Gastroesophageal sphincter (tissue), 4 donors: ENCODE results near the gene FITM2. TPM values are rescaled to one million over a fixed set of nuclear protein-coding genes. Genes with fewer than 3 reads are reported as not detected.
"Not testable (repeated sequence)": the region's sequence is repeated elsewhere in the genome, so short reads cannot be mapped to it uniquely, and the experiment has no call there.

Experiments used
- ATAC-seq: fragments of 150-250 bp; one replicate; pipeline ENCODE4 v1.9.1; 2016; ENCODE audit warnings: mild to moderate bottlenecking, moderate library complexity
- H3K27ac ChIP-seq, 4 donors: fragments of 200-600 bp; sonication (generic) in 3 of 4; 1 replicate in 3 of 4; 2 replicates in 1 of 4; pipeline ENCODE4 v1.5.1; 2016 to 2019
- H3K27me3 ChIP-seq: fragments of 200-600 bp; sonication (generic); one replicate; pipeline ENCODE4 v1.5.1; 2019
- H3K36me3 ChIP-seq, 2 donors: fragments of 200-600 bp; sonication (generic); one replicate each; pipeline ENCODE4 v1.5.1; 2019; ENCODE audit warnings: control low read depth in 1 of 2
- H3K4me1 ChIP-seq, 3 donors: fragments of 200-600 bp; sonication (generic); 1 replicate in 2 of 3; 2 replicates in 1 of 3; pipeline ENCODE4 v1.5.1; 2016 to 2019; ENCODE audit warnings: control low read depth in 2 of 3
- H3K4me3 ChIP-seq, 2 donors: fragments of 200-600 bp; sonication (generic); one replicate each; pipeline ENCODE4 v1.5.1; 2019; ENCODE audit warnings: mild to moderate bottlenecking in 1 of 2, moderate library complexity in 1 of 2
- H3K9me3 ChIP-seq, 3 donors: fragments of 200-600 bp; sonication (generic); one replicate each; pipeline ENCODE4 v1.5.1; 2017 to 2019; ENCODE audit warnings: control low read depth in 2 of 3
- CTCF ChIP-seq, 4 experiments: fragments of 200-600 bp in 2 of 4; fragments of 450-650 bp in 2 of 4; sonication (generic) in 1 of 4; IDR thresholded peaks; one replicate each; pipeline ENCODE4 v1.5.1; 2017 to 2019; ENCODE audit warnings: antibody characterized with exemption in 4 of 4, mild to moderate bottlenecking in 2 of 4, moderate library complexity in 2 of 4
- EP300 ChIP-seq: sonication (generic); formaldehyde crosslinking; IDR thresholded peaks from one replicate; pipeline ENCODE4 v1.6.1; 2017; ENCODE audit warnings: antibody characterized with exemption, mild to moderate bottlenecking
- POLR2A ChIP-seq, 2 donors: fragments of 450-650 bp; IDR thresholded peaks; one replicate each; pipeline ENCODE4 v1.6.1; 2017; ENCODE audit warnings: antibody characterized with exemption in 2 of 2, mild to moderate bottlenecking in 2 of 2, moderate library complexity in 1 of 2
- POLR2AphosphoS5 ChIP-seq: sonication (generic); formaldehyde crosslinking; IDR thresholded peaks from one replicate; pipeline ENCODE4 v1.6.1; 2017; ENCODE audit warnings: antibody characterized with exemption
- WGBS, 2 donors: methylation state at CpG; one replicate each; pipeline ENCODE4 v1.1.5; 2018; ENCODE audit warnings: low coverage in 1 of 2; 5-methylcytosine and 5-hydroxymethylcytosine counted together
- total RNA-seq, 4 donors: library from RNA; depleted of rRNA; stranded (reverse); fragments of >200 nt; gene quantifications; one replicate each; pipeline ENCODE4 v1.1.0, GENCODE V29; 2016

The FITM2 gene
- total RNA-seq, 4 donors from 2014 or later: 8.0 to 12.1 (median 9.6) TPM

DNA sequence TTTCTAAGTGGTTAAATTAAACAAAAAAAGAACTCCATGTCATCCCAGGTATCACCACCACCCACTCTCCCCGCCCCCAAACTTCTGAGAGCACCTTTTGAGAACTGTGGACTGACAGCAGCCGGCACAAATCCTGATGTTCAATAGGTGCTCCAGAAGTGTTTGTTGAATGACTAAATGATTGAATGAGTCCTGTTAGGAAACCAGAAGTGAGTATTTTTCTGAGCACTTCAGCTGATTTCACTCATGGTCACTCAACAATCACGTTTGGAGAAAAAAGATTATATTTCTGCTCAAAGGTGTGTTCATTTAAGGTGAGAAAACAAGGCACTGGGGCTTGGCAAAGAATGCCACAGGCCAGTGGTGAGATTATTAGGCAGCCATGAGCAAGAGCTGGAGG lies 38.3 kb upstream of the FITM2 start:
- WGBS, 2 donors: 63 to 100% methylated on average over 2 of the region's 3 CpGs
- TF ChIP-seq EP300: no peak
- H3K27me3 ChIP-seq: peaks cover 37% of the 10 kb centered on the region

DNA sequence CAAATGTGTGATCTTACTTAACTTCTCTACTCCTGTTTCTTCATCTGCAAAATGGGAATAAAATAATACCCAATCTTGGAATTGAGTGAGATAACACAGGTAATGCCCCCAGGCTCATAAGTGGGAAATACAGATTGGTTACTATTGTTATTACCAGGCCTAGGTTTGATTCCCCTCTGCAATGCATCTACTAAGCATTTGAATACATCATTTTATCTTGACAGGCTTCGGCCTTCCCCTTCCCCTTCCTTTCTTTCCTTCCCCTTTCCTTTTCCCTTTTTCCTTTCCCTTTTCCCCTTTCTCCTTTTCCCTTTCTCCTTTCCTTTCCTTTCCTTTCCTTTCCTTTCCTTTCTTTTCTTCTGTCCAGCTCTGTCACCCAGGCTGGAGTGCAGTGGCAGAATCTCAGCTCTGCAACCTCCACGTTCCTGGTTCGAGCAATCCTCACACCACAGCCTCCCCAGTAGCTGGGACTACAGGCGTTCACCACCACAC lies 37.2 kb upstream of the FITM2 start:
- H3K27ac ChIP-seq: no peak overlapping the region
- no peak for ATAC-seq
- H3K4me1 ChIP-seq: no peaks in the 10 kb centered on the region
- TF ChIP-seq POLR2AphosphoS5 (no peak), EP300 (no peak), CTCF (IDR thresholded peaks at IDR 0.05) (no peak), POLR2A (IDR thresholded peaks at IDR 0.05) (no peak)
- H3K36me3 ChIP-seq: no peaks in the 10 kb centered on the region
- 82 to 92% methylated on average over 4 of the region's 4 CpGs for WGBS, 2 donors
- H3K27me3 ChIP-seq: peaks cover 38% of the 10 kb centered on the region
- no peak overlapping the region for H3K4me3 ChIP-seq
- H3K9me3 ChIP-seq: no peaks in the 10 kb centered on the region

More for the DNA sequence above, 38.3 kb upstream of the FITM2 start:
- H3K9me3 ChIP-seq: no peaks in the 10 kb centered on the region
- ATAC-seq: no peak
- H3K4me3 ChIP-seq: no peak overlapping the region
- H3K4me1 ChIP-seq: no peaks in the 10 kb centered on the region
- no peak overlapping the region for H3K27ac ChIP-seq
- H3K36me3 ChIP-seq: no peaks in the 10 kb centered on the region

DNA sequence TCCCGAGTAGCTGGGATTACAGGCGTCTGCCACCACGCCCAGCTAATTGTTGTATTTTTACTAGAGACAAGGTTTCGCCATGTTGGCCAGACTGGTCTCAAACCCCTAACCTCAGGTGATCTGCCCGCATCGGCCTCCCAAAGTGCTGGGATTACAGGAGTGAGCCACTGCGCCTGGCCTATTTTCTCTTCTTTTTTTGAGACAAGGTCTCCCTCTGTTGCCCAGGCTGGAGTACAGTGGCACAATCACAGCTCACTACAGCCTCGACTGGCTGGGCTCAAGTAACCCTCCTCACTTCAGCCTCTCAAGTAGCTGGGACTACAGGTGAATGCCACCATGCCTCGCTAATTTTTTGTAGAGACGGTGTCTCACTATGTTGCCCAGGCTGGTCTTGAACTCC lies 34.9 kb upstream of the FITM2 start:
- H3K4me1 ChIP-seq, ATAC-seq: not testable (repeated sequence)
- 90 to 91% methylated on average over 7 to 10 of the region's 10 CpGs for WGBS, 2 donors

GRCh38 chr20:44345147-44345546 lies 34.1 kb upstream of the FITM2 start:
- Histone ChIP-seq H3K27ac (no peak overlapping the region), H3K36me3 (no peaks in the 10 kb centered on the region), H3K9me3 (no peaks in the 10 kb centered on the region), H3K27me3 (peaks cover 25% of the 10 kb centered on the region), H3K4me1 (no peaks in the 10 kb centered on the region), H3K4me3 (no peak overlapping the region)
- ATAC-seq: no peak
- TF ChIP-seq EP300: no peak
- no peak for TF ChIP-seq POLR2AphosphoS5
- TF ChIP-seq POLR2A (IDR thresholded peaks at IDR 0.05): no peak
- TF ChIP-seq CTCF (IDR thresholded peaks at IDR 0.05): no peak
- WGBS, 2 donors: 85% methylated on average over 6 of the region's 8 CpGs; no CpG with 5 or more reads in 1 of the 2 donors

More for the DNA sequence above, 34.9 kb upstream of the FITM2 start:
- H3K36me3 ChIP-seq, H3K9me3 ChIP-seq, H3K4me3 ChIP-seq, H3K27ac ChIP-seq: not testable (repeated sequence)
- peaks cover 33% of the 10 kb centered on the region for H3K27me3 ChIP-seq

DNA sequence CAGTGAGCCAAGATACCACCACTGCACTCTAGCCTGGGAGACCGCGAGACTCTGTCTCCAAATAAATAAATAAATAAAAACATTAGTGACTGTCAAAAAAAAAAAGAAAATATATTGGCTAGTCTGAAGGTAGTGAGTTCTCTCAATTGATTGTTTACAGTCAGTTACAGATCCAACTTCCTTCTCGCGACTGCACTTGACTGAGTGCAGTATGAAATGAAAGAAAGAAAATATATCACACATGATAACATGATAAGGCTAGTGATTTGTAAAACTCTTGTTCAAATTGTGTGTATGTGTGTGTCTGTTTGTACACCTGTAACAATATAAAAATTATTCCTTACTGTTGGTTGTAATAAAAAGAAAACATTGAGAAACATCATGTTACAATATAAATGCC lies 33.7 kb upstream of the FITM2 start:
- H3K27me3 ChIP-seq: peaks cover 21% of the 10 kb centered on the region
- 69 to 71% methylated on average over 4 of the region's 4 CpGs for WGBS, 2 donors
- H3K4me3 ChIP-seq: no peak overlapping the region
- no peaks in the 10 kb centered on the region for H3K36me3 ChIP-seq
- no peak for ATAC-seq
- no peaks in the 10 kb centered on the region for H3K9me3 ChIP-seq
- H3K27ac ChIP-seq: no peak overlapping the region
- no peak for TF ChIP-seq POLR2AphosphoS5
- no peak for TF ChIP-seq EP300
- no peak for TF ChIP-seq CTCF (IDR thresholded peaks at IDR 0.05)
- no peak for TF ChIP-seq POLR2A (IDR thresholded peaks at IDR 0.05)
- no peaks in the 10 kb centered on the region for H3K4me1 ChIP-seq

DNA sequence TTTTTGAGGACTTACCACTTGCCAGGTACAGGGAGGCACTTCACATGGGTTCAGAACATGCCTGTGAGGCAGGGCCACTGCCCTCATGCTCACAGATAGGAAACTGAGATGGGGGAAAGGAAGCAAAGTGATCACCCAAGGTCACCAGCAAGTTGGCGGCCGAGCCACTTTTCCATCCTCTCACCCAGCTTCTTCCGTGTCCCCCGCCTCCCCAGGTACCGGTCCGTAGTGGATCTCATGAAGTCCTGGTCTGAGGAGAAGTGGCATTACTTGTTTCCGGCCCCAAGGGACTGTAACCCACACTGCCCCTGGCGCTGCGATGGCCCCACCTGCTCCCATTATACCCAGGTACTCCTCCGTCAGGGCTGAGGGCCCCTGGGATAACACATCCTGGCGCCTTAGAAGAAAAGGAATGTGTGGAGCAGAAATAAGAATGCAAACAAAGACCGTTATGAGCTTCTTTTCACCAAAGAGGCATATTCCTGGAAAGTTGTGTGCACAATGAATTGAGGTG lies 32.2 kb upstream of the FITM2 start:
- no peak overlapping the region for H3K27ac ChIP-seq
- no peaks in the 10 kb centered on the region for H3K4me1 ChIP-seq
- H3K27me3 ChIP-seq: peaks cover 16% of the 10 kb centered on the region
- no peak overlapping the region for H3K4me3 ChIP-seq
- 89 to 100% methylated on average over 2 to 8 of the region's 12 CpGs for WGBS, 2 donors
- no peak for ATAC-seq
- no peaks in the 10 kb centered on the region for H3K9me3 ChIP-seq
- no peaks in the 10 kb centered on the region for H3K36me3 ChIP-seq
- TF ChIP-seq EP300 (no peak), POLR2AphosphoS5 (no peak), POLR2A (IDR thresholded peaks at IDR 0.05) (no peak), CTCF (IDR thresholded peaks at IDR 0.05) (no peak)
